ENCODE data around the gene SPTLC1.
"Not testable (repeated sequence)": the region's sequence is repeated elsewhere in the genome, so short reads cannot be mapped to it uniquely, and the experiment has no call there.

DNA sequence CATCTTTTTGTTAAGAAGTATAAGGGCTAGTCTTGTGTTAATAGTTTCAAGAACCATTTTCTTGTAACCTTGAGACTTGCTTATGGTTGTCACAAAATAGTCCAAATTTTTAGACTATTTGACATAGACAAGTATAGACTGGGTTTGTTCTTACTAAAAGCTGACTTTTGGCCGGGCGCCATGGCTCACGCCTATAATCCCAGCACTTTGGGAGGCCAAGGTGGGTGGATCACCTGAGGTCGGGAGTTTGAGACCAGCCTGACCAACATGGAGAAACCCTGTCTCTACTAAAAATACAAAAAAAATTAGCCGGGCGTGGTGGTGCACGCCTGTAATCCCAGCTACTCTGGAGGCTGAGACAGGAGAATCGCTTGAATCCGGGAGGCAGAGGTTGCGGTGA is 113.3 kb downstream of the SPTLC1 start:
- TF ChIP-seq EP300 (IDR thresholded peaks at IDR 0.05) = not testable (repeated sequence)
- TF ChIP-seq, protein P1, sequence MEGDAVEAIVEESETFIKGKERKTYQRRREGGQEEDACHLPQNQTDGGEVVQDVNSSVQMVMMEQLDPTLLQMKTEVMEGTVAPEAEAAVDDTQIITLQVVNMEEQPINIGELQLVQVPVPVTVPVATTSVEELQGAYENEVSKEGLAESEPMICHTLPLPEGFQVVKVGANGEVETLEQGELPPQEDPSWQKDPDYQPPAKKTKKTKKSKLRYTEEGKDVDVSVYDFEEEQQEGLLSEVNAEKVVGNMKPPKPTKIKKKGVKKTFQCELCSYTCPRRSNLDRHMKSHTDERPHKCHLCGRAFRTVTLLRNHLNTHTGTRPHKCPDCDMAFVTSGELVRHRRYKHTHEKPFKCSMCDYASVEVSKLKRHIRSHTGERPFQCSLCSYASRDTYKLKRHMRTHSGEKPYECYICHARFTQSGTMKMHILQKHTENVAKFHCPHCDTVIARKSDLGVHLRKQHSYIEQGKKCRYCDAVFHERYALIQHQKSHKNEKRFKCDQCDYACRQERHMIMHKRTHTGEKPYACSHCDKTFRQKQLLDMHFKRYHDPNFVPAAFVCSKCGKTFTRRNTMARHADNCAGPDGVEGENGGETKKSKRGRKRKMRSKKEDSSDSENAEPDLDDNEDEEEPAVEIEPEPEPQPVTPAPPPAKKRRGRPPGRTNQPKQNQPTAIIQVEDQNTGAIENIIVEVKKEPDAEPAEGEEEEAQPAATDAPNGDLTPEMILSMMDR (IDR thresholded peaks at IDR 0.05) = not testable (repeated sequence)
